Hepatocyte (in vitro differentiated cells): ENCODE measurements around the gene TASP1. TPM values are rescaled to one million over a fixed set of nuclear protein-coding genes. Genes with fewer than 3 reads are reported as not detected.
A peak's percentile ranks its signal among the peaks of the same experiment; 100 is the strongest.
"Not testable (repeated sequence)": the region's sequence is repeated elsewhere in the genome, so short reads cannot be mapped to it uniquely, and the experiment has no call there.

ENCODE experiments used
- DNase-seq: peaks from one replicate; pipeline ENCODE4 v3.0.0-alpha.2; 2016; ENCODE audit warnings: low spot score
- H2AFZ ChIP-seq: fragments of 200-600 bp; sonication (generic); 2 replicates; pipeline ENCODE4 v1.6.0; 2016; ENCODE audit warnings: antibody characterized with exemption, mild to moderate bottlenecking
- H3K27ac ChIP-seq: fragments of 200-600 bp; sonication (generic); 2 replicates; pipeline ENCODE4 v1.5.1; 2016; ENCODE audit warnings: mild to moderate bottlenecking
- H3K27me3 ChIP-seq: fragments of 200-600 bp; sonication (generic); 2 replicates; pipeline ENCODE4 v1.6.1; 2016
- H3K36me3 ChIP-seq: fragments of 200-600 bp; sonication (generic); replicated peaks from 2 replicates; pipeline ENCODE4 v1.5.1; 2016; ENCODE audit warnings: low read depth; ENCODE audit not compliant: insufficient read depth
- H3K4me1 ChIP-seq: fragments of 200-600 bp; sonication (generic); 2 replicates; pipeline ENCODE4 v1.5.1; 2016; ENCODE audit warnings: mild to moderate bottlenecking, moderate library complexity; ENCODE audit not compliant: insufficient read depth
- H3K4me2 ChIP-seq: fragments of 200-600 bp; sonication (generic); 2 replicates; pipeline ENCODE4 v1.6.0; 2016
- H3K4me3 ChIP-seq: fragments of 200-600 bp; sonication (generic); 2 replicates; pipeline ENCODE4 v1.5.1; 2016; ENCODE audit warnings: mild to moderate bottlenecking
- H3K79me2 ChIP-seq: fragments of 200-600 bp; sonication (generic); 2 replicates; pipeline ENCODE4 v1.6.0; 2017; ENCODE audit warnings: mild to moderate bottlenecking
- H3K9me2 ChIP-seq: fragments of 200-600 bp; sonication (generic); replicated peaks from 2 replicates; pipeline ENCODE4 v1.6.0; 2017; ENCODE audit warnings: mild to moderate bottlenecking; ENCODE audit not compliant: insufficient read depth
- H3K9me3 ChIP-seq: fragments of 200-600 bp; sonication (generic); 2 replicates; pipeline ENCODE4 v1.5.1; 2016; ENCODE audit warnings: low read depth, mild to moderate bottlenecking
- H4K20me1 ChIP-seq: fragments of 200-600 bp; sonication (generic); 2 replicates; pipeline ENCODE4 v1.6.0; 2016; ENCODE audit warnings: mild to moderate bottlenecking; ENCODE audit not compliant: insufficient read depth, poor library complexity, severe bottlenecking
- EZH2 ChIP-seq: fragments of 200-600 bp; sonication (generic); IDR thresholded peaks from 2 replicates; pipeline ENCODE4 v1.6.1; 2016; ENCODE audit warnings: antibody characterized with exemption, mild to moderate bottlenecking, borderline replicate concordance
- EZH2phosphoT487 ChIP-seq: fragments of 200-600 bp; sonication (generic); IDR thresholded peaks from one replicate; pipeline ENCODE4 v1.6.1; 2018; ENCODE audit warnings: antibody characterized with exemption, mild to moderate bottlenecking, low read depth, moderate library complexity; ENCODE audit not compliant: unreplicated experiment, severe bottlenecking
- WGBS: methylation state at CpG from one replicate; pipeline ENCODE4 v1.1.6; 2016; ENCODE audit warnings: low lambda C conversion rate; ENCODE audit errors: missing lambda C conversion rate; 5-methylcytosine and 5-hydroxymethylcytosine counted together
- polyA plus RNA-seq: library from polyadenylated mRNA; unstranded; fragments of >200 nt; fragmentation: Nextera tagmentation; extraction: Ambion mirVana; gene quantifications from 2 replicates; pipeline ENCODE4 v1.2.1, GENCODE V29; 2016
- total RNA-seq: library from RNA; depleted of rRNA; stranded (reverse); fragments of >200 nt; gene quantifications from 2 replicates; pipeline ENCODE4 v1.2.3, GENCODE V29; 2014
- TF ChIP-seq, protein P1 (sequence below): fragments of 200-600 bp; sonication (generic); IDR thresholded peaks from 2 replicates; pipeline ENCODE4 v1.5.1; 2016; ENCODE audit warnings: antibody characterized with exemption, mild to moderate bottlenecking; ENCODE audit not compliant: poor library complexity

Gene TASP1
- total and polyA plus RNA-seq, 2 experiments from 2014 or later, result 11.1 to 12.9 TPM

- H3K27ac ChIP-seq, result peak overlapping the region; percentile 68
- H3K9me2 ChIP-seq, result no peaks in the 10 kb centered on the region
- TF ChIP-seq EZH2phosphoT487 (no peak), EZH2 (no peak)
- TF ChIP-seq, protein P1, sequence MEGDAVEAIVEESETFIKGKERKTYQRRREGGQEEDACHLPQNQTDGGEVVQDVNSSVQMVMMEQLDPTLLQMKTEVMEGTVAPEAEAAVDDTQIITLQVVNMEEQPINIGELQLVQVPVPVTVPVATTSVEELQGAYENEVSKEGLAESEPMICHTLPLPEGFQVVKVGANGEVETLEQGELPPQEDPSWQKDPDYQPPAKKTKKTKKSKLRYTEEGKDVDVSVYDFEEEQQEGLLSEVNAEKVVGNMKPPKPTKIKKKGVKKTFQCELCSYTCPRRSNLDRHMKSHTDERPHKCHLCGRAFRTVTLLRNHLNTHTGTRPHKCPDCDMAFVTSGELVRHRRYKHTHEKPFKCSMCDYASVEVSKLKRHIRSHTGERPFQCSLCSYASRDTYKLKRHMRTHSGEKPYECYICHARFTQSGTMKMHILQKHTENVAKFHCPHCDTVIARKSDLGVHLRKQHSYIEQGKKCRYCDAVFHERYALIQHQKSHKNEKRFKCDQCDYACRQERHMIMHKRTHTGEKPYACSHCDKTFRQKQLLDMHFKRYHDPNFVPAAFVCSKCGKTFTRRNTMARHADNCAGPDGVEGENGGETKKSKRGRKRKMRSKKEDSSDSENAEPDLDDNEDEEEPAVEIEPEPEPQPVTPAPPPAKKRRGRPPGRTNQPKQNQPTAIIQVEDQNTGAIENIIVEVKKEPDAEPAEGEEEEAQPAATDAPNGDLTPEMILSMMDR, result no peak
- no peak overlapping the region for H2AFZ ChIP-seq
- H3K9me3 ChIP-seq, result no peaks in the 10 kb centered on the region
- H3K4me2 ChIP-seq, result peak overlapping the region; percentile 23
- no peak overlapping the region for H3K4me3 ChIP-seq
- peaks cover 9% of the 10 kb centered on the region for H3K4me1 ChIP-seq
- peak; percentile 13 for DNase-seq
- H4K20me1 ChIP-seq, result no peaks in the 10 kb centered on the region
- no peaks in the 10 kb centered on the region for H3K27me3 ChIP-seq
- H3K79me2 ChIP-seq, result no peaks in the 10 kb centered on the region
- WGBS, result 35% methylated on average over 3 of the region's 3 CpGs
- no peaks in the 10 kb centered on the region for H3K36me3 ChIP-seq
Observed at GRCh38 chr20:13492001-13492481, 146.7 kb downstream of the TASP1 start.

DNA sequence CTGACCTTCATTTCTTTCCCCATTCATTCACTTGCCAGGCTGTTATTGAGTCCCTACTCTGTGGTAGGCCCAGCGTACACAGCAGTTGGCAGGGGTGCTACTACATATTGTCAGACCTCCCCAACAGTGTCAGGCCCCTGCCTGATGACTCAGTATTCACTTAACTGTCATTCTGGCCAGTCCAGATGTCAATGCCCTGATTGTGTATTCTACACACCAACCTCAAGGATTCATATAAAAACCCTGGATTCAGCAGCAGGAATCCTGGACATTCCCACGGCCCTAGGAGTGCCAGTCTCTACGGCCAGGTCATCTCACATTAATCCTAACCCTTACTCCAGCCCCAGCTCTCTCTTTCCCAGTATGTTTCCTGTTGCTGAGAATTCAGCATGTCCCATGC, 151.5 kb downstream of the TASP1 start:
- DNase-seq, result no peak
- no peak overlapping the region for H3K27ac ChIP-seq

DNA sequence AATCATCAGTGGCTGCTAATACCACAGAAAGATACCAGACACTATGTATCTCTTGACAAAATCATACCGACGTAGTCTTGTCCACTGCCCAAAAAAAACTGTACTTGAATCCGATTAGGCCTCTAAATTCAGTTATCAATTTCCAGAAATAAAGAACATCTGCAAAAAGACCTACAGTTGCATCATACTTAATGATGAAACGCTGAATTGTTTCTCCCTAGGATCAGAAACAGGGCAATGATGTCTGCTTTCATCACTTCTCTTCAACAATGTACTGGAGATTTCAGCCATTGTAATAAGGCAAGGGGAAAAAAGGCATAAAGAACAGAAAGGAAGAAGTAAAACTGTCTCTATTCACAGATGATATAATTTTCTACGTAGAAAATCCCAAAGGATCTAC, 152.0 kb downstream of the TASP1 start:
- no peak overlapping the region for H3K4me2 ChIP-seq
- TF ChIP-seq, protein P1, result no peak
- no peak for TF ChIP-seq EZH2
- no peak for TF ChIP-seq EZH2phosphoT487
- peaks cover 1% of the 10 kb centered on the region for H3K4me1 ChIP-seq
- no peak overlapping the region for H2AFZ ChIP-seq
- no peaks in the 10 kb centered on the region for H3K9me3 ChIP-seq
- no peaks in the 10 kb centered on the region for H3K79me2 ChIP-seq
- no peaks in the 10 kb centered on the region for H3K36me3 ChIP-seq
- 77% methylated on average over 5 of the region's 5 CpGs for WGBS
- no peak overlapping the region for H3K27ac ChIP-seq
- no peaks in the 10 kb centered on the region for H3K27me3 ChIP-seq
- H3K9me2 ChIP-seq, result no peaks in the 10 kb centered on the region
- no peaks in the 10 kb centered on the region for H4K20me1 ChIP-seq
- no peak for DNase-seq
- no peak overlapping the region for H3K4me3 ChIP-seq

More for the DNA sequence above, 151.5 kb downstream of the TASP1 start:
- TF ChIP-seq EZH2phosphoT487 (no peak), EZH2 (no peak)
- TF ChIP-seq, protein P1, result no peak
- Histone ChIP-seq H3K4me3 (no peak overlapping the region), H2AFZ (no peak overlapping the region), H3K27me3 (no peaks in the 10 kb centered on the region), H3K9me2 (no peaks in the 10 kb centered on the region), H4K20me1 (no peaks in the 10 kb centered on the region), H3K4me1 (peaks cover 6% of the 10 kb centered on the region), H3K36me3 (no peaks in the 10 kb centered on the region), H3K4me2 (no peak overlapping the region), H3K79me2 (no peaks in the 10 kb centered on the region), H3K9me3 (no peaks in the 10 kb centered on the region)
- 97% methylated on average over 3 of the region's 3 CpGs for WGBS

- Histone ChIP-seq H3K9me3 (no peaks in the 10 kb centered on the region), H3K27me3 (no peaks in the 10 kb centered on the region), H3K9me2 (no peaks in the 10 kb centered on the region), H2AFZ (no peak overlapping the region), H3K4me3 (no peak overlapping the region), H3K4me2 (no peak overlapping the region), H3K79me2 (no peaks in the 10 kb centered on the region), H3K27ac (no peak overlapping the region), H3K36me3 (no peaks in the 10 kb centered on the region), H3K4me1 (no peaks in the 10 kb centered on the region), H4K20me1 (no peaks in the 10 kb centered on the region)
- TF ChIP-seq, protein P1, result no peak
- no peak for TF ChIP-seq EZH2phosphoT487
- no peak for TF ChIP-seq EZH2
- 89% methylated on average over 3 of the region's 3 CpGs for WGBS
- DNase-seq, result no peak
Observed at GRCh38 chr20:13485576-13485975, 153.2 kb downstream of the TASP1 start.

DNA sequence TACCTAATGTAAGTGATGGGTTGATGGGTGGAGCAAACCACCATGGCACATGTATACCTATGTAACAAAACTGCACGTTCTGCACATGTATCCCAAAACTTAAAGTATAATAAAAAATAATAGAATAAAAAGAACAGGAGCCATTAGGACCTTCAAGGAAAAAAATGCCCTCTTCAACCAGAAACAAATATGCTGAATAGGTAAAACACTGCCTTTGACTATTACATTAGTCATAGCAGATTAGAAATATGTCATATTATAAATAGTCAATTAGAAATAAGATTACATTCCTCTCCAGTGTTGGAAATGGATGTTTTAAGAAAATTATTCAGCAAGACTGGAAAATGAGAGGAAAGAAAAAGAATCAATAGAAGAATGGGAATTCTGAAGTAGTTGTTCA, 153.7 kb downstream of the TASP1 start:
- not testable (repeated sequence) for H3K4me2 ChIP-seq, H3K27me3 ChIP-seq

GRCh38 chr20:13483472-13483871, 155.3 kb downstream of the TASP1 start:
- H3K9me3 ChIP-seq, H4K20me1 ChIP-seq, H3K9me2 ChIP-seq, H3K4me2 ChIP-seq, H3K4me3 ChIP-seq, H3K36me3 ChIP-seq, H3K4me1 ChIP-seq, H3K27me3 ChIP-seq, H2AFZ ChIP-seq, DNase-seq, H3K27ac ChIP-seq, H3K79me2 ChIP-seq: not testable (repeated sequence)
- 100% methylated on average over 1 of the region's 1 CpG for WGBS

More for the DNA sequence above, 153.7 kb downstream of the TASP1 start:
- 95% methylated on average over 1 of the region's 1 CpG for WGBS
- not testable (repeated sequence) for H3K79me2 ChIP-seq, H3K9me3 ChIP-seq, H3K9me2 ChIP-seq, H3K27ac ChIP-seq, H2AFZ ChIP-seq, H3K36me3 ChIP-seq, H3K4me3 ChIP-seq, H4K20me1 ChIP-seq, DNase-seq, H3K4me1 ChIP-seq
